Gastroesophageal sphincter (tissue), 3 donors: Measurements from ENCODE around the gene GNS.

ENCODE experiments used
- CTCF ChIP-seq, 4 experiments: fragments of 200-600 bp in 2 of 4; fragments of 450-650 bp in 2 of 4; sonication (generic) in 1 of 4; IDR thresholded peaks; one replicate each; pipeline ENCODE4 v1.5.1; 2017 to 2019; ENCODE audit warnings: antibody characterized with exemption in 4 of 4, mild to moderate bottlenecking in 2 of 4, moderate library complexity in 2 of 4
- POLR2A ChIP-seq, 2 donors: fragments of 450-650 bp; IDR thresholded peaks; one replicate each; pipeline ENCODE4 v1.6.1; 2017; ENCODE audit warnings: antibody characterized with exemption in 2 of 2, mild to moderate bottlenecking in 2 of 2, moderate library complexity in 1 of 2

- TF ChIP-seq CTCF (IDR thresholded peaks at IDR 0.05): no peak
- TF ChIP-seq POLR2A (IDR thresholded peaks at IDR 0.05): no peak
Observed at GRCh38 chr12:64744422-64745258, 14.6 kb downstream of the GNS start.
